HG03558 (cell line): ENCODE measurements around the gene SPPL2B.
"Not testable (repeated sequence)": the region's sequence is repeated elsewhere in the genome, so short reads cannot be mapped to it uniquely, and the experiment has no call there.

Experiments
- ATAC-seq: cut with Tn5 transposase; IDR thresholded peaks from one replicate; pipeline ENCODE4 v1.9.1; 2021; ENCODE audit warnings: moderate number of reproducible peaks; ENCODE audit not compliant: unreplicated experiment; ENCODE audit errors: extremely low read depth

SPPL2B gene

DNA sequence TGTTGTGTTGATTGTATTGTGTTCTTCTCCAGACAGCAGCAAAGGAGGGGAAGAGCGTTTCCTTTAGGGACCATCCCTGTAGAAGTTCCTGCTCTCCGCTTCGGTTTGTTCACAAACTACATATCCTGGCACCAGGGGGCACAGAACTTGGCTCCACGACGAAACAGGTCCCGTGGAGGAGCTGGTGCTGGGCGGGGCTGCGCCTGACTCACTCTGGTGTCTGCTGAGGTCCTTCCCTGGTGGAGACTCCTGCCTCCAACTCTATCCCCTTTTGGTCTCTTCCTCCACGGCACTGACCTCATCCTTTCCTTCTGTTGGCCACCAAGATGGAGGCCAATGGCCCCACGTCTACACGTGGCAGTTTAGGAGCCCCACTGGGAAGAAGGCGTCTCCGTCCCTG lies 46.3 kb downstream of the SPPL2B start:
- no peak for ATAC-seq

DNA sequence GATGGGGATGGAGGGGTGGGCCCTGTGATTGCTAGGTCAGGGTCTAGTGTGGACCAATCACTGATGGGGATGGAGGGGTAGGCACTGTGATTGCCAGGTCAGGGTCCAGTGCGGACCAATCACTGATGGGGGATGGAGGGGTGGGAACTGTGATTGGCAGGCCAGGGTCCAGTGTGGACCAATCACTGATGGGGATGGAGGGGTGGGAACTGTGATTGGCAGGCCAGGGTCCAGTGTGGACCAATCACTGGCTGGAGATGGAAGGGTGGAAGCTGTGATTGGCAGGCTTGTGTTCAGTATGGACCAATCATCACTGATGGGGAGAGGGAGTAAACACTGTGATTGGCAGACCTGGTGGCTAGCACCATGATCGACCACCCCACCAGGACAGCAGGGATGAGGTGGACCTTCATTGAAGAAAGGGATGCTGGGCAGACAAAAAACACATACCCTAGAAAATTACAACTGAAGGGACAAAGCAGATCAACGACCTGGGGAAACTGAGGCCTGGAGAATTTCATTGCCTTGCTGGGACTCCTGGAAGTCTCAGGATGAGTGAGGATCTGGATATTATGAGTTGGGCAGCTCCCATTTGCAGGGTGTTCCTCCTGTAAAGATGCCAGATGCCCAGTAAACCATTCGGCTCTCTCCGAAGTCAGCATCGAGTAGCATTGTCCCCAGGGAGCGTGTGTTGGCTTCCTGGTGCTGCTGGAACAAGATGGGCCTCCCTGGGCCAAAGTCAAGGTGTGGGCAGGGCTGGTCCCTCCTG lies 47.1 kb downstream of the SPPL2B start:
- no peak for ATAC-seq

- ATAC-seq = no peak
Observed at GRCh38 chr19:2376784-2377519, 48.5 kb downstream of the SPPL2B start.

DNA sequence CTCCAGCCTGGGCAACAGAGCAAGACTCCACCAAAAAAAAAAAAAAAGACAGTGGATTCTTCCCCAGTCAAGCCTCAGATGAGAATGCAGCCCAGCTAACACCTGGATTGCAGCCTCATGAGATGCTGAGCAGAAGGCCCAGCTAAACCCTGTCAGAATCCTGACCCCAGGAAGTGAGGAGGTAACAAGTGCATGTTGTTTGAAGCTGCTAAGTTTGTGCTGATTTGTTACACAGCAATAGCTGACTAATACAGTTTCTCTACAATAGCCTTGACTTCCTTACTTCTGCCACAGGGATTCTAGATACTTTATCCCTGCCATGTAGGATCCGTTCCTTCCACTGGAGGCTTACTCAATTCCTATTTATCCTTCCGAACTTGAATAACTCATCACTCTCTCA lies 52.1 kb downstream of the SPPL2B start:
- ATAC-seq = no peak

- no peak for ATAC-seq
Observed at GRCh38 chr19:2381148-2381820, 52.8 kb downstream of the SPPL2B start.

DNA sequence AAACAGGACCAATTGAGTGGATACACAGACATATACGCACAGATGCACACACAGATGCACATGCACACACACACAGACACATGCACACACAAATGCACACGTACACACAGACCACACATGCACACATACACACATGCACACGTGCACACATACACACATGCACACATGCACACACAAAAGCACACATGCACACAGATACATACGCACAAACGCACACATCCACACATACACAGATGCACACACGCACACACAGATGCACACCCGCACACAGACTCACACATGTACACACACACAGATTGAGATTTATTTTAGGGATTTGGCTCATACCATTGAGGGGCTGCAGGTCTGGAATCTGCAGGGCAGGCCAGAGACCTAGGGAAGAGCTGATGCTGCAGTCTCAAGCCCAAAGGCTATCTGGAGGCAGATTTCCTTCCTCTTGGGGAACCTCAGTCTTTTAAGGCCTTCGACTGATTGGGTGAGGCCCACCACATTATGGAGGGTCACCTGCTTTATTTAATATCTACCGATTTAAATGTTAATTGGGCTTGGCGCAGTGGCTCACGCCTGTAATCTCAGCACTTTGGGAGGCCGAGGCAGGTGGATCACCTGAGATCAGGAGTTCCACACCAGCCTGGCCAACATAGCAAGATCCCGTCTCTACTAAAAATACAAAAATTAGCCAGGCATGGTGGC lies 54.2 kb downstream of the SPPL2B start:
- ATAC-seq = no peak

GRCh38 chr19:2385053-2385721 lies 56.7 kb downstream of the SPPL2B start:
- no peak for ATAC-seq

DNA sequence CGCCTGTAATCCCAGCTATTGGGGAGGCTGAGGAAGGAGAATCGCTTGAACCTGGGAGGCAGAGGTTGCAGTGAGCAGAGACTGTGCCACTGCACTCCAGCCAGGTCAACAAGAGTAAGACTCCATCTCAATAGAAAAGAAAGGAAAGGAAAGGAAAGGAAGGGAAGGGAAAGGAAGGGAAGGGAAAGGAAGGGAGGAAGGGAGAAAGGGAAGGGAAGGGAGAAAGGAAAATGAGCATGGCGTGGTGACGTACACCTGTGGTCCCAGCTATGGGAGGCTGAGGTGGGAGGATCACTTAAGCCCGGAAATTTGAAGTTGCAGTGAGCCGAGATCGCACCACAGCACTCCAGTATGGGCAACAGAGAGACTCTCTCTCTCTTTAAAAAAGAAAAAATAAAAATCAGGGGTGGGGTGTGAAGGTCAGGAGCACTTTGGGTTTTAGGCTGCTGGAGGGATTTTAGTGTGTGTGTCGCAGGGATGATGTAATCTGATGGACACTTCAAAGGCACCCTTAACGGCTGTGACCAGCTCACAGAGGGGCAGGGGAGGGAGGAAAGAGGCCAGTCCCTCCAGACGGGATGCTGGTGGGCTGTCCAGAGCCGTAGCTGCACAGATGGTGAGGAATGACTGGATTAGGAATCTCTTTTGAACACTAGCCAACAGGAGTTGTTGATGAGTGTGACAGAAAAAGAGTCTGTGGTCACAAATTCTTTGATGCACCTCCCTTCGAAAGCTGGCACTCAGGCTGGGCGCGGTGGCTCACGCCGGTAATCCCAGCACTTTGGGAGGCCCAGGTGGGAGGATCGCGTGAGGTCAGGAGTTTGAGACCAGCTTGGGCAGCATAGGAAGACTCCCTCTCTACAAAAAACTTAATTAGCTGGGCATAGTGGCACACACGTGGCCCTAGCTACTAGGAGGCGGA lies 59.1 kb downstream of the SPPL2B start:
- ATAC-seq = no peak

DNA sequence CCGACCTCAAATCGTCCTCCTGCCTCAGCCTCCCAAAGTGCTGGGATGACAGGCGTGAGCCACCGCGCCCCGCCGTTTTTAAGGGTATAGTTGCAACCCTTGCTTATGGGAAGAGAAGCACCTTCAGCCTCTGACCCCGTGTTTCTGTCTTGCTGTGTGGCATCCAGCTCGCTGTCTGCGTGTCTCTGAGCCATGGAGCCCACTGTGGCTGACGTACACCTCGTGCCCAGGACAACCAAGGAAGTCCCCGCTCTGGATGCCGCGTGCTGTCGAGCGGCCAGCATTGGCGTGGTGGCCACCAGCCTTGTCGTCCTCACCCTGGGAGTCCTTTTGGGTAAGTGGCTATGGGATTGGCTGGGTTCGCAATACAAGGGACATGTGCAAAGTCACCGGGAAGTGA lies 61.1 kb downstream of the SPPL2B start:
- no peak for ATAC-seq

DNA sequence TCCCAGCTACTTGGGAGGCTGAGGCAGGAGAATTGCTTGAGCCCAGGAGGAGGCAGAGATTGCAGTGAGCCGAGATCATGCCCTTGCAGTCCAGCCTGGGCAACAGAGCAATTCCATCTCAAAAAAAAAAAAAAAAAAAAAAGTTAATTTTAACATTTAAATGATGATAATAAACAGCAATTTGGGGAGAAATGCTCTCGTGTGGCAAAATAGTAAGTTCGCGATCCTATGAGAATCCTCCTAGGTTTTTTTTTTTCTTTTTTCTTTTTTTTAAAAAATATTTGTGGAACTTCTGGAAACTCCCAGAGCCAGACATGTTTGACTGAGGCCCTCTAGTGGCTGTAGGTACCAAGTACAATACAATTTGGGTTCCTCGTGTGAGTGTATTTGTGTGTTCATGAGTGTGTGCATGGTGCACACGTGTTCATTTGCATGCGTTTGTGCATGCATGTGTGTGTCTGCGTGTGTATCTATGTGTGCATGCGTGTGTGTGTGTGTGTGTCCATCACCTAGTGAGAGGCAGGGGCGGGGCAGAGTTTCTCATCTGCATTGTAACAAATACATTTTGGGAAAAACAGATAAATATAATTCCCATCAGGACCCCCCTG lies 62.7 kb downstream of the SPPL2B start:
- no peak for ATAC-seq

GRCh38 chr19:2392366-2392765 lies 63.9 kb downstream of the SPPL2B start:
- ATAC-seq = no peak

DNA sequence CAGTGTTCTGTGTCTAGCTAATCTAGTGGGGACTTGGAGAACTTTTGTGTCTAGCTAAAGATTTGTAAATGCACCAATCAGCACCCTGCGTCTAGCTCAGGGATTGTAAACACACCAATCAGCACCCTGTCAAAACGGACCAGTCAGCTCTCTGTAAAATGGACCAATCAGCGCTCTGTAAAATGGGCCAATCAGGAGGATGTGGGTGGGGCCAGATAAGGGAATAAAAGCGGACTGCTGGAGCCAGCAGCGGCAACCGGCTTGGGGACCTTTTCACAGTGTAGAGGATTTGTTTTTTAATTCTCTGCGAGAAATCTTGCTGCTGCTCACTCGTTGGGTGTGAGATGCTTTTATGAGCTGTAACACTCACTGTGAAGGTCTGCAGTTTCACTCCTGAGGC lies 64.4 kb downstream of the SPPL2B start:
- not testable (repeated sequence) for ATAC-seq

DNA sequence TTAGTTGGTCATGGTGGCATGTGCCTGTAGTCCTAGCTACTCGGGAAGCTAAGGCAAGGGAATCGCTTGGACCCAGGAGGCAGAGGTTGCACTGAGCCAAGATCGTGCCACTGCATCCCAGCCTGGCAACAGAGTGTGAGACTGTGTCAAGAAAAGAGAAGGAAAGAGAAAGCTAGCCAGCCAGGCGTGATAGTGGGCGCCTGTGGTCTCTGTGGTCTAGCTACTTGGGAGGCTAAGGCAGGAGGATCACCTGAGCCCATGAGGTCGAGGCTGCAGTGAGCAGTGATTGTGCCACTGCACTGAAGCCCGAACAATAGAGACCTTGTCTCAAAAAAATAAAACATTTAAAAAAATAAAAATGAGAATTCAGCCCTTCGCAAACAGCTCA lies 65.6 kb downstream of the SPPL2B start:
- ATAC-seq = no peak

DNA sequence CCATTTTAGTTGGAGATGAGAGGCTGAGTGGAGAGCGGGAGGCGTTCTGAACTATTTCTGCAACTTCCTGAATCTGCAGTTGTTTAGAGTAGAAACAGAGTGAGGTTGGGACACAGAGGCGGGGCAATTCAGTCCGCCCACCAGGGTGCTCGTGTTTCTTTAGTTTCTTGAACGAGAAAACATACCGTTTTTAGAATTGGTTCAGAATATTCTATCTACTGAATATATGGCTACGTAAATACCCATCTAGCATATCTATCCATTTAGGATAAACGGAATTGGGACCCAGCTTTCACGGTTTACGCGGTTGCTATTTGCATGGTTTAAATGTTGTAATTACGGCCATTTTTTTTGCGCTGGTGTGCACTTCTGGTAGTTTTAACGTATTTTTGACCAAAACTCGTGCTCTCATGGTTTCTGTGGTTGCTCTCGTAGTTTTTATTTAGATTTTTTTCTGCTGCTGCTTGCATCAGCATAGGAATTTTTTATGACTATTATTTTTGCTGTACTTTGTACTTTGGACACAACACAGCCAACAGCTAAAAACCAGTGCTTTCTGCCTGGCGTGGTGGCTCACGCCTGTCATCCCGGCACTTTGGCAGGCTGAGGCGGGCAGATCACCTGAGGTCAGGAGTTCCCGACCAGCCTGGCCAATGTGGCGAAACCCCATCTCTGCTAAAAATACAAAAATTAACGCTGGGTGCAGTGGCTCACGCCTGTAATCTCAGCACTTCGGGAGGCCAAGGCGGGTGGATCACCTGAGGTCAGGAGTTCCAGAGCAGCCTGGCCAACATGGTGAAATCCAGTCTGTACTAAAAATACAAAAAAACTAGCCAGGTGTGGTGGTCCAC lies 66.2 kb downstream of the SPPL2B start:
- no peak for ATAC-seq

- not testable (repeated sequence) for ATAC-seq
Observed at GRCh38 chr19:2395293-2395829, 66.9 kb downstream of the SPPL2B start.

DNA sequence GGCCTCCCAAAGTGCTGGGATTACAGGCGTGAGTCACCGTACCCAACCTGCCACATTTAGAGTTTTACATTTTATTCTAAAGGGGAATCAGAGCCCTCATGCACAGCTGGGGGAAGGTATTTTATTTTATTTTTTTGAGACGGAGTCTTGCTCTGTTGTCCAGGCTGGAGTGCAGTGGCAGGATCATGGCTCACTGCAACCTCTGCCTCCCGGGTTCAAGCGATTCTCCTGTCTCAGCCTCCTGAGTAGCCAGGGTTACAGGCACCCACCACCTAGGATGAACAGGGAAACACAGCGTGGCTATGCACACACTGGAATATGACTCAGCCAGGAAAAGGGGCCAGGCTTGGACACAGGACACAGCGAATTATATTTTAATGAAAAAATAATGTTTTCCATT lies 68.7 kb downstream of the SPPL2B start:
- ATAC-seq = not testable (repeated sequence)

DNA sequence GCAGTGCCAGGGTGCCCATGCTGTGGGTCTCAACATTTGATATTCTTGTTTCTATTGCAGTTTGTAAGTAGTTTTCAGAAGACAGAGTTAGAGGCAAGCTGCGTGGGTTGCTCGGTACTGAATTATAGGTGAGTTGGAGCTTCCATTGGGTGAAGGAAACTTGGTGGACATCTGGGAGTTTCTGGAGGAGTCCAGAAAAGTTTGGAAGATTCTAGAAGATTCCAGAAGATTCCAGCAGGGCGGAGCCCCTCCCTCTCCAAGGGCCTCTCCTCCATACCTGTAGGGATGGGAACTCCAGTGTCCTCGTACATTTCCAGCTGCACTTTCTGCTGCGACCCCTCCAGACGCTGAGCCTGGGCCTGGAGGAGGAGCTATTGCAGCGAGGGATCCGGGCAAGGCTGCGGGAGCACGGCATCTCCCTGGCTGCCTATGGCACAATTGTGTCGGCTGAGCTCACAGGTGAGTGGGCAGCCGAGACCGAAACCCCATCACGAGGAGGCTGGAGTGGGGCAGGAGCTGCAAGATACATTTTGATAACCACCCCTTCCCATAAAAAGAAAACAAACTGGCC lies 70.3 kb downstream of the SPPL2B start:
- no peak for ATAC-seq
